Right atrium auricular region (tissue), 2 donors: Measurements from ENCODE around the gene LSS. TPM values are rescaled to one million over a fixed set of nuclear protein-coding genes. Genes with fewer than 3 reads are reported as not detected.
A peak's percentile ranks its signal among the peaks of the same experiment; 100 is the strongest.

Source experiments
- DNase-seq: peaks from one replicate; pipeline ENCODE4 v3.0.0-alpha.2; 2019; ENCODE audit warnings: low spot score
- H3K27ac ChIP-seq, 2 donors: fragments of 200-600 bp; sonication (generic); 1 replicate in 1 of 2; 2 replicates in 1 of 2; pipeline ENCODE4 v1.5.1; 2016 to 2019
- H3K27me3 ChIP-seq, 2 donors: fragments of 200-600 bp; sonication (generic); one replicate each; pipeline versions ENCODE4 v1.5.1 to v1.6.0; 2017 to 2019
- H3K36me3 ChIP-seq: fragments of 200-600 bp; sonication (generic); one replicate; pipeline ENCODE4 v1.5.1; 2016
- H3K4me1 ChIP-seq, 2 donors: fragments of 200-600 bp; sonication (generic); one replicate each; pipeline versions ENCODE4 v1.5.1 to v1.6.0; 2017 to 2019
- H3K4me3 ChIP-seq, 2 donors: fragments of 200-600 bp; sonication (generic); 1 replicate in 1 of 2; 2 replicates in 1 of 2; pipeline ENCODE4 v1.5.1; 2017 to 2019; ENCODE audit warnings: mild to moderate bottlenecking in 1 of 2, moderate library complexity in 1 of 2
- H3K9me3 ChIP-seq, 2 donors: fragments of 200-600 bp; sonication (generic); one replicate each; pipeline ENCODE4 v1.5.1; 2019
- total RNA-seq, 2 donors: library from RNA; depleted of rRNA; stranded (reverse); fragments of >200 nt; gene quantifications; one replicate each; pipeline ENCODE4 v1.1.0, GENCODE V29; 2016
- TF ChIP-seq, protein P1 (sequence below), 2 donors: fragments of 200-600 bp; sonication (generic); IDR thresholded peaks; one replicate each; pipeline ENCODE4 v1.5.1; 2019; ENCODE audit warnings: antibody characterized with exemption in 2 of 2

The LSS gene
- 10 to 100 TPM; 31.4 to 36.6 TPM for total RNA-seq

DNA sequence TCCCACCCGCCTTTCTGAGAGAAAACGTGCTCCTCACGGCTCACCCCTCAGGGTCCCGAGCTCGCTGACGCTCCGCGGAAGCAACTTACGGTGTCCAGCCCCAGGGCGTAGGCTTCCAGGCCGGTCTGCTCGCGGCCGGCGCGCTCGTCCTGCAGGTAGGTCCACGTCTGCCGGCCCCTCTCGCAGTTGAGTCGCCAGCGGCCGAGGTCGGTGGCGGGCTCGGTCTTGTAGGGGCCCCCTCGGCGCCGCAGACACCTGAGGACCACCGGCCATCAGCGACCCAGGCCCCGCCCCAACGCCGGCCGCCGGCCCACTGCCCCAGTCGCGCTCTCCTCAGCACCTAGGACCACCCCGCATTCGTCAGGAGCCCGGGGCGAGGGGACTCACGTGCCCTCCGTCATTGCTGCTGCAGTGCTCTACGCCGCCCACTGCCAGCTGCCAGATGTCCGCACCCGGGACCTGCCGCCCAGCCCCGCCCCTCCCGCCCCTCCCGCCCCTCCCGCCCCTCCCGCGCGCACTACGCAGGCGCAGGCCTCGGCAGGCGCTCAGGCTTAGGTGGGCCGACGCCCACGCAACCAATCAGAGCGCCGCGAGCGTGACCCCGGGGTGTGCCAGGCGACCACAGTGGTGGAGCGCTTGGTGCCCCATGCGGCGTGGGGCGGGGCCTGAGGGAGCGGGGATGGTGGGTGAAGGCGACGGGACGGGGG is at the start of gene LSS:
LSS (minus strand) TSS at position 430 of the 707 bp plus-strand sequence; CDS start at position 401, 29 bp downstream.
- peak within 1 kb of the TSS; percentile 88 for H3K4me3 ChIP-seq
- H3K4me1 ChIP-seq, result peaks cover 0 to 44% of the 10 kb centered on the region in 2 donors
- H3K36me3 ChIP-seq, result no peaks in the 10 kb centered on the region
- peak within 1 kb of the TSS; percentile 86 to 90 for H3K27ac ChIP-seq
- TF ChIP-seq, protein P1, sequence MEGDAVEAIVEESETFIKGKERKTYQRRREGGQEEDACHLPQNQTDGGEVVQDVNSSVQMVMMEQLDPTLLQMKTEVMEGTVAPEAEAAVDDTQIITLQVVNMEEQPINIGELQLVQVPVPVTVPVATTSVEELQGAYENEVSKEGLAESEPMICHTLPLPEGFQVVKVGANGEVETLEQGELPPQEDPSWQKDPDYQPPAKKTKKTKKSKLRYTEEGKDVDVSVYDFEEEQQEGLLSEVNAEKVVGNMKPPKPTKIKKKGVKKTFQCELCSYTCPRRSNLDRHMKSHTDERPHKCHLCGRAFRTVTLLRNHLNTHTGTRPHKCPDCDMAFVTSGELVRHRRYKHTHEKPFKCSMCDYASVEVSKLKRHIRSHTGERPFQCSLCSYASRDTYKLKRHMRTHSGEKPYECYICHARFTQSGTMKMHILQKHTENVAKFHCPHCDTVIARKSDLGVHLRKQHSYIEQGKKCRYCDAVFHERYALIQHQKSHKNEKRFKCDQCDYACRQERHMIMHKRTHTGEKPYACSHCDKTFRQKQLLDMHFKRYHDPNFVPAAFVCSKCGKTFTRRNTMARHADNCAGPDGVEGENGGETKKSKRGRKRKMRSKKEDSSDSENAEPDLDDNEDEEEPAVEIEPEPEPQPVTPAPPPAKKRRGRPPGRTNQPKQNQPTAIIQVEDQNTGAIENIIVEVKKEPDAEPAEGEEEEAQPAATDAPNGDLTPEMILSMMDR (IDR thresholded peaks at IDR 0.05), result no peak
- DNase-seq, result peak; percentile 95
- H3K9me3 ChIP-seq, result no peaks in the 10 kb centered on the region
- no peaks in the 10 kb centered on the region for H3K27me3 ChIP-seq

DNA sequence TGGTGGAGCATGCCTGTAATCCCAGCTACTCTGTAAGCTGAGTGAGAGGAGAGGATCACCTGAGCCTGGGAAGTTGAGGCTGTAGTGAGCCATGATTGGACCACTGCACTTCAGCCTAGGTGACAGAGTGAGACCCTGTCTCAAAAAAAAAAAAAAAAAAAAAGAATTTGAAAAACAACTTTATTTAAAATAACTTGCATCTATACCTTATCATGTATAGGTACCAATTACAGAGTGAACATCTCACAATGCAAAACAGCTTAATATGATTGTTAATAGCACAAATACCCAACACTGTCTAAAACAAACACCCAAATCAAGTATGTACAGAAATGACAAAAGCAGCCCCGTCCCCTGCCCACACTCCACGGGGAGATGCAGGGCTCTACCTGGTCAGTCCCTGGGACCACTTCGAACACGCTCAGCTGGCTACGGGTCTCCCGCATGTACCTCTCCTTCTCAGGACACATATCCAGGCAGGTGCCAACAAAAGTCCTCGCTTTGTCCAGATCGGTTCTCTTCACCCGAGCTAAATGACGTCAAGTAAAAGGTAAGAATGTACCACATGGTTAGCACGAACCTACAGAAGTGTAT is 46.3 kb upstream of the LSS start:
- Histone ChIP-seq H3K27me3 (no peaks in the 10 kb centered on the region), H3K9me3 (no peaks in the 10 kb centered on the region), H3K4me3 (no peak overlapping the region), H3K36me3 (peaks cover 98% of the 10 kb centered on the region), H3K4me1 (no peaks in the 10 kb centered on the region), H3K27ac (no peak overlapping the region)
- no peak for DNase-seq
- TF ChIP-seq, protein P1 (IDR thresholded peaks at IDR 0.05), result no peak

DNA sequence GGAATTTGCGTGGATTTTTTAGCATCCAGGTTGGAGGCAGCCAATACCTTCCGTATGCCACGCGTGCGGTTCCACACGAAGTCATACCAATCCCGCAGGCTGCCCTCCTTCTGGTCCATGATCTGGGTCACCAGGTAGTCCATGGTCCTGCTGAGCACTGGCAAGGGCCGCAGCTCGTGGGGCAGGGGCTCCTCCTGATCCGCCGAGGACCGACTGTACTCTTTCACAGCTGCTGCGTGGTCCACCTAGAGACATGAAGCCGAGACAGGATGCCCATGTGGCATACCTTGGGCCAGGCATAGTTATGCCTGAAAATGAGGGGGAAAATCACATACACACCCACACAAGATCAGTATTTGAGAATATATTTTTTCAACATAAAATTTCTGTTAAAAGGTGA is 44.8 kb upstream of the LSS start:
- Histone ChIP-seq H3K9me3 (no peaks in the 10 kb centered on the region), H3K4me1 (no peaks in the 10 kb centered on the region), H3K27ac (no peak overlapping the region), H3K27me3 (no peaks in the 10 kb centered on the region), H3K4me3 (no peak overlapping the region), H3K36me3 (peaks cover 98% of the 10 kb centered on the region)
- TF ChIP-seq, protein P1 (IDR thresholded peaks at IDR 0.05), result no peak
- DNase-seq, result no peak

DNA sequence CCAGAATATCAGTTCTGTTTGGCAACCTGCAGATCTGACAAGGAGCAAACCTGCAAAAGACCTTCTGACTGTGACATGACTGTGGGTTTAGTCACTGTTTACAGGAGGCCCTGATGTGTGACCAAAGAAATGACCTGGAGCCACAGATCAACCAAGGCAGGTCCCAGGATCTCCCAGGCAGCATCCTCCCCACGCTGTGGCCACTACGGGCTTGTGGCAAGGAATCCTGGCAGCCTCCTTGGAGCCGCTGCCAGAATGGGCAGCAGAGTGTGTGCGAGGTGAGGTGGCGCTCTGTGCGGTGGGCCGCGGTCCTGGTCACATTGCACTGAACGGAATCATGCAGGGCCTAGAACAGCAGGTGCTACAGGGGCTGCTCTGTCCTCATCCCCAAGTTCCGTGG is 40.9 kb upstream of the LSS start:
- Histone ChIP-seq H3K4me1 (no peaks in the 10 kb centered on the region), H3K27me3 (no peaks in the 10 kb centered on the region), H3K27ac (no peak overlapping the region), H3K9me3 (no peaks in the 10 kb centered on the region), H3K4me3 (no peak overlapping the region), H3K36me3 (peaks cover 100% of the 10 kb centered on the region)
- TF ChIP-seq, protein P1 (IDR thresholded peaks at IDR 0.05), result no peak
- no peak for DNase-seq

- DNase-seq, result no peak
- Histone ChIP-seq H3K4me3 (no peak overlapping the region), H3K27me3 (no peaks in the 10 kb centered on the region), H3K27ac (no peak overlapping the region), H3K9me3 (no peaks in the 10 kb centered on the region), H3K36me3 (peaks cover 97% of the 10 kb centered on the region), H3K4me1 (no peaks in the 10 kb centered on the region)
- TF ChIP-seq, protein P1 (IDR thresholded peaks at IDR 0.05), result no peak
Measured at GRCh38 chr21:46268371-46268770, 39.8 kb upstream of the LSS start.
